ENCODE data around the gene ATP2A2. TPM values are rescaled to one million over a fixed set of nuclear protein-coding genes. Genes with fewer than 3 reads are reported as not detected.

The ATP2A2 gene
- total RNA-seq, 1 experiment from 2014 or later: 239 TPM

DNA sequence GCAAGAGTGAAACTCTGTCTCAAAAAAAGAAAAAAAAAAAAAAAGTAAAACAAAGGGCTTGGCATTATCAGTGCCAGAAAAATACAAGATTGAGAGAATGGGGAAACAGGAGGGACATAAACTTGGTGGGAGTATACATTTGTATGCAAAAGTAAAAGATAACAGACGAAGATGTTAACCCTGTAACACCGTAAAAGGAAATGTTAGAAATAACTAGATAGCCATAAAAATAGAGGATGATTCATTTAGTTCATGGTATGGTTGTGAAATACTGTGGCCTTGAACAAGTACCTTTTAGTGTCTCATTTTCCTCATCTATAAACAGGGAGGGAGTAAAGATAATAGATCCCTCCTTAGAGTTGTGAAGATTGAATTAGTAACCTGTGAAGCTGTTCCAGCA lies 33.3 kb downstream of the ATP2A2 start:
- Histone ChIP-seq H3K9me3 (ENCODE audit: control insufficient read depth in 1 of 2, insufficient read depth in 1 of 2, low read depth in 1 of 2, low read length in 2 of 2) (no peaks in the 10 kb centered on the region), H3K9ac (ENCODE audit: low read length) (no peak overlapping the region), H3K4me2 (ENCODE audit: low read length) (no peak overlapping the region), H3K4me1 (ENCODE audit: control insufficient read depth in 1 of 2, insufficient read depth in 2 of 2, low read length in 2 of 2) (peaks cover 0 to 15% of the 10 kb centered on the region in 2 experiments; a peak in 2 of 4 replicates), H4K20me1 (ENCODE audit: insufficient read depth) (peaks cover 40% of the 10 kb centered on the region; the same call in 1 of the 2 replicates), H3K4me3 (replicated peaks in 1 of 2; ENCODE audit: low read depth in 1 of 2, low read length in 2 of 2) (no peak overlapping the region), H3K27ac (ENCODE audit: low read depth, low read length) (no peak overlapping the region), H3K9me2 (ENCODE audit: insufficient read depth) (no peaks in the 10 kb centered on the region), H3K27me3 (ENCODE audit: insufficient read depth, low read length) (no peaks in the 10 kb centered on the region), H3K79me2 (ENCODE audit: insufficient read depth, low read length) (peaks cover 100% of the 10 kb centered on the region), H2AFZ (ENCODE audit: low read depth, low read length, poor library complexity, severe bottlenecking) (no peak overlapping the region), H3K36me3 (ENCODE audit: control insufficient read depth in 1 of 2, insufficient read depth in 2 of 2, low read length in 2 of 2) (peaks cover 8 to 33% of the 10 kb centered on the region in 2 experiments; a peak in 3 of 4 replicates)
- DNase-seq (ENCODE audit: low read depth, low spot score) (no peak), ATAC-seq (no peak)
- no TSS peak for BruUV-seq (replicated peaks)
- ChIA-PET POLR2A (interaction anchor here (0.7 kb wide), 1 partner anchor 34 kb away, joined by 4 read pairs; no protein-coding TSS in a partner anchor), RAD21 (ENCODE audit: low non-redundant PET in 1 of 2, low total read pairs in 2 of 2, uncharacterized antibody in 2 of 2, unreplicated experiment in 2 of 2) (no interaction called here), CTCF (no interaction called here)
- intact Hi-C loops (cut with micrococcal nuclease): no loop called here
- TF ChIP-seq TCF7L2 (IDR thresholded peaks at IDR 0.05; ENCODE audit: borderline replicate concordance, extremely low read depth, insufficient read depth, insufficient read length) (no peak), CEBPB (IDR thresholded peaks at IDR 0.05; ENCODE audit: low read depth) (peak; percentile 38; the same call in 1 of the 2 replicates), CBX3 (IDR thresholded peaks at IDR 0.05; ENCODE audit: low read depth) (no peak), ZFX (IDR thresholded peaks at IDR 0.05) (no peak)

DNA sequence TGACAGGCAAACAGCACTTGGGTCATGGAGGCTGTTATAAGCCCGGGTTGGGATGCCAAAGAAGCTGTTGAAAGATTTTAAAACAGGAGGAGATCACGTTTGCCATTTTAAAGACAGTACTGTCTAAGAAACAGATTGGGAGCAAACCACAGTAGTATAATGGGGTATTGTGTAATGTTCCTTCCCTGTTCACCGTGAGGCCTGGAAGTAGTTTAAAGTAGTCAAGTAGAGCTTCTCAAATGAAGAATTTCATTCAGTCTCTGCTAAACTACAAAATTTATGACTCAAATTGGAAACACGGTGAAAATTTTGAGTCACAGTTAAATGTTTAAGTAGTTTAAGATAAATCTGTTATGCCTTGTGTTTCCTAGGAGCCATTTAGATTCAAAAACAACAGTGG lies 35.8 kb downstream of the ATP2A2 start:
- H3K9me3 ChIP-seq (ENCODE audit: control insufficient read depth in 1 of 2, insufficient read depth in 1 of 2, low read depth in 1 of 2, low read length in 2 of 2): no peaks in the 10 kb centered on the region
- ChIA-PET CTCF (no interaction called here), RAD21 (ENCODE audit: low non-redundant PET in 1 of 2, low total read pairs in 2 of 2, uncharacterized antibody in 2 of 2, unreplicated experiment in 2 of 2) (no interaction called here), POLR2A (no interaction called here)
- no peak overlapping the region for H3K27ac ChIP-seq (ENCODE audit: low read depth, low read length)
- peaks cover 47% of the 10 kb centered on the region for H4K20me1 ChIP-seq (ENCODE audit: insufficient read depth)
- no peaks in the 10 kb centered on the region for H3K9me2 ChIP-seq (ENCODE audit: insufficient read depth)
- peaks cover 100% of the 10 kb centered on the region for H3K79me2 ChIP-seq (ENCODE audit: insufficient read depth, low read length)
- no peak overlapping the region for H2AFZ ChIP-seq (ENCODE audit: low read depth, low read length, poor library complexity, severe bottlenecking)
- H3K36me3 ChIP-seq (ENCODE audit: control insufficient read depth in 1 of 2, insufficient read depth in 2 of 2, low read length in 2 of 2): peaks cover 9 to 31% of the 10 kb centered on the region in 2 experiments; a peak in 2 of 4 replicates
- H3K4me1 ChIP-seq (ENCODE audit: control insufficient read depth in 1 of 2, insufficient read depth in 2 of 2, low read length in 2 of 2): peaks cover 0 to 11% of the 10 kb centered on the region in 2 experiments; a peak in 2 of 4 replicates
- H3K4me3 ChIP-seq (replicated peaks in 1 of 2; ENCODE audit: low read depth in 1 of 2, low read length in 2 of 2): no peak overlapping the region
- no peak for DNase-seq (ENCODE audit: low read depth, low spot score)
- no peak overlapping the region for H3K4me2 ChIP-seq (ENCODE audit: low read length)
- no TSS peak for BruUV-seq (replicated peaks)
- H3K27me3 ChIP-seq (ENCODE audit: insufficient read depth, low read length): no peaks in the 10 kb centered on the region
- intact Hi-C loops (cut with micrococcal nuclease): no loop called here
- TF ChIP-seq POLR2AphosphoS5 (IDR thresholded peaks at IDR 0.05; ENCODE audit: low read depth, low read length) (no peak), SRF (IDR thresholded peaks at IDR 0.05; ENCODE audit: low read depth) (no peak), EGR1 (IDR thresholded peaks at IDR 0.05; ENCODE audit: low read depth) (no peak), EZH2 (IDR thresholded peaks at IDR 0.05) (no peak), SIN3A (IDR thresholded peaks at IDR 0.05; ENCODE audit: low read depth) (no peak), ELF1 (IDR thresholded peaks at IDR 0.05; ENCODE audit: borderline replicate concordance, low read depth) (no peak), JUND (IDR thresholded peaks at IDR 0.05) (no peak), POLR2A (IDR thresholded peaks at IDR 0.05; ENCODE audit: borderline replicate concordance, extremely low read depth, insufficient read depth, insufficient read length) (no peak)
- TF ChIP-seq, protein P1, sequence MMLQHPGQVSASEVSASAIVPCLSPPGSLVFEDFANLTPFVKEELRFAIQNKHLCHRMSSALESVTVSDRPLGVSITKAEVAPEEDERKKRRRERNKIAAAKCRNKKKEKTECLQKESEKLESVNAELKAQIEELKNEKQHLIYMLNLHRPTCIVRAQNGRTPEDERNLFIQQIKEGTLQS (IDR thresholded peaks at IDR 0.05): no peak
- no peak overlapping the region for H3K9ac ChIP-seq (ENCODE audit: low read length)
- ATAC-seq: no peak
